Lower leg skin (tissue), 3 donors: ENCODE results near the gene CST8.

Source experiments
- POLR2A ChIP-seq, 2 donors: fragments of 450-650 bp; IDR thresholded peaks; one replicate each; pipeline ENCODE4 v1.6.1; 2016 to 2017; ENCODE audit warnings: antibody characterized with exemption in 2 of 2, mild to moderate bottlenecking in 1 of 2, moderate library complexity in 1 of 2
- TF ChIP-seq, protein P1 (sequence below), 3 donors: fragments of 450-650 bp; IDR thresholded peaks; one replicate each; pipeline ENCODE4 v1.5.1; 2016; ENCODE audit warnings: antibody characterized with exemption in 3 of 3, mild to moderate bottlenecking in 3 of 3, moderate library complexity in 2 of 3

- TF ChIP-seq, protein P1, sequence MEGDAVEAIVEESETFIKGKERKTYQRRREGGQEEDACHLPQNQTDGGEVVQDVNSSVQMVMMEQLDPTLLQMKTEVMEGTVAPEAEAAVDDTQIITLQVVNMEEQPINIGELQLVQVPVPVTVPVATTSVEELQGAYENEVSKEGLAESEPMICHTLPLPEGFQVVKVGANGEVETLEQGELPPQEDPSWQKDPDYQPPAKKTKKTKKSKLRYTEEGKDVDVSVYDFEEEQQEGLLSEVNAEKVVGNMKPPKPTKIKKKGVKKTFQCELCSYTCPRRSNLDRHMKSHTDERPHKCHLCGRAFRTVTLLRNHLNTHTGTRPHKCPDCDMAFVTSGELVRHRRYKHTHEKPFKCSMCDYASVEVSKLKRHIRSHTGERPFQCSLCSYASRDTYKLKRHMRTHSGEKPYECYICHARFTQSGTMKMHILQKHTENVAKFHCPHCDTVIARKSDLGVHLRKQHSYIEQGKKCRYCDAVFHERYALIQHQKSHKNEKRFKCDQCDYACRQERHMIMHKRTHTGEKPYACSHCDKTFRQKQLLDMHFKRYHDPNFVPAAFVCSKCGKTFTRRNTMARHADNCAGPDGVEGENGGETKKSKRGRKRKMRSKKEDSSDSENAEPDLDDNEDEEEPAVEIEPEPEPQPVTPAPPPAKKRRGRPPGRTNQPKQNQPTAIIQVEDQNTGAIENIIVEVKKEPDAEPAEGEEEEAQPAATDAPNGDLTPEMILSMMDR (IDR thresholded peaks at IDR 0.05): peak in 1 of 3 donors; percentile 49
- no peak for TF ChIP-seq POLR2A (IDR thresholded peaks at IDR 0.05)
These were observed 37.1 kb upstream of the CST8 start for GRCh38 chr20:23453549-23454543.
